Measurements from ENCODE around the gene ADISSP. TPM values are rescaled to one million over a fixed set of nuclear protein-coding genes. Genes with fewer than 3 reads are reported as not detected.
A peak's percentile ranks its signal among the peaks of the same experiment; 100 is the strongest.

Gene ADISSP
- total and polyA plus RNA-seq, 12 donors, result 7.7 to 21.0 (median 11.3) TPM

DNA sequence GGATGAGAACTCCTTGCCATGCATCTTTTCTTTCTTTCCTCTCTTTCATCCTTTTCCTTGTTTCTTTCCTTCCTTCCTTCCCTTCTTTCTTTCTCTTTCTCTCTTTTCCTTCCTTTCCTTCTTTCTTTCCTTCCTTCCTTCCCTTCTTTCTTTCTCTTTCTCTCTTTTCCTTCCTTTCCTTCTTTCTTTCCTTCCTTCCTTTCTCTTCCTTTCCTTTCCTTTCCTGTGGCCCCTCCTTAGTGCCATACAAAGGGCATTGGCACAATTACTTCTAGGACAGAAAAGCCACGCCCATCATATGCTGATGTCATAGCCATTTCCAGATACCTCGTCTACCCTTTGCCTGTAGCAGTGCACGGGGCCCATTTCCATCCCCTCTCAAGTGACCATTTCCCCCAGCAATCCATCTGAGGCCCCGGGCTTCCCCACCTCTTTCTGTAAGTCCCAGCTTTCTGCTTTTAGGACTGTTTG is 21.2 kb upstream of the ADISSP start:
- 54 to 62% methylated on average over 4 of the region's 4 CpGs for WGBS, 2 donors
- Histone ChIP-seq H3K9me3 (no peaks in the 10 kb centered on the region), H3K27me3 (no peaks in the 10 kb centered on the region), H3K4me3 (no peak overlapping the region), H3K36me3 (peaks cover 0 to 11% (median 0%) of the 10 kb centered on the region in 9 donors), H3K27ac (no peak overlapping the region), H3K4me1 (peaks cover 17 to 36% (median 28%) of the 10 kb centered on the region in 9 donors)
- TF ChIP-seq, protein P1, sequence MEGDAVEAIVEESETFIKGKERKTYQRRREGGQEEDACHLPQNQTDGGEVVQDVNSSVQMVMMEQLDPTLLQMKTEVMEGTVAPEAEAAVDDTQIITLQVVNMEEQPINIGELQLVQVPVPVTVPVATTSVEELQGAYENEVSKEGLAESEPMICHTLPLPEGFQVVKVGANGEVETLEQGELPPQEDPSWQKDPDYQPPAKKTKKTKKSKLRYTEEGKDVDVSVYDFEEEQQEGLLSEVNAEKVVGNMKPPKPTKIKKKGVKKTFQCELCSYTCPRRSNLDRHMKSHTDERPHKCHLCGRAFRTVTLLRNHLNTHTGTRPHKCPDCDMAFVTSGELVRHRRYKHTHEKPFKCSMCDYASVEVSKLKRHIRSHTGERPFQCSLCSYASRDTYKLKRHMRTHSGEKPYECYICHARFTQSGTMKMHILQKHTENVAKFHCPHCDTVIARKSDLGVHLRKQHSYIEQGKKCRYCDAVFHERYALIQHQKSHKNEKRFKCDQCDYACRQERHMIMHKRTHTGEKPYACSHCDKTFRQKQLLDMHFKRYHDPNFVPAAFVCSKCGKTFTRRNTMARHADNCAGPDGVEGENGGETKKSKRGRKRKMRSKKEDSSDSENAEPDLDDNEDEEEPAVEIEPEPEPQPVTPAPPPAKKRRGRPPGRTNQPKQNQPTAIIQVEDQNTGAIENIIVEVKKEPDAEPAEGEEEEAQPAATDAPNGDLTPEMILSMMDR (IDR thresholded peaks at IDR 0.05), result no peak
- intact Hi-C loops (cut with DNase I), result loop anchor here in 4 of 10 donors (5.0 to 10.0 kb wide), 3 partner anchors 34 to 296 kb away; partner anchors contain the start of gene AP5S1 (in 2 of the 4)
- no peak for DNase-seq
- ATAC-seq, result no peak

DNA sequence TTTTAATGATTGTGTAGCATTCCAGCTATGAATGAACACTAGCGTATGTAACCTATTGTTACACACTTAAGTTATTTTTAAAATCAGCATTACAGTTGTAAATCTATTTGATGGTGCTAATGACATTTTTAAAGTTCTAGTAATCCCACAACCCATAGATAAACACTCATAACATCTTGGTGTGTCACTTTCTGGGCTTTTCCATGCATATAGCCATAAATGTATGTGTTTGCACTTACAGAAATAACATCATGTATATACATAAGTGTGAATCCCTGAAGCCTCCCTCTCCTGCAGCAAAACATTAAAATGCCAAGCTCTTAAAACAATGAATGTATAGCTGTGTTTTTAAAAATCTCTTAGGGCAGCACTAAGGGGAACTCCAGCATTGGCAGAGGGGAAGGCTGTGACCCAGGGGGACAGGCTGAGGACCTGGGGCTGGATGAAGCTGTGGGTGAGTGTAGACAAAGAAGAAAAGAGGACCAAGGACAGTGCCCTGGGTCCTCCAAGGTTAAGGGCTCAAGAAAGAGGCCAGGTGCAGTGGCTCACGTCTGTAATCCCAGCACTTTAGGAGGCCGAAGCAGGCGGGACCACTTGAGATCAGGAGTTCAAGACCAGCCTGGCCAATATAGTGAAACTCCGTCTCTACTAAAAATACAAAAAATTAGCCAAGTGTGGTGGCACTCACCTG is 19.9 kb upstream of the ADISSP start:
- no peak for DNase-seq
- intact Hi-C loops (cut with DNase I), result loop anchor here in 8 of 10 donors (2.0 to 10.0 kb wide), 6 partner anchors 31 to 297 kb away; partner anchors contain the start of gene AP5S1 (in 5 of the 8)
- TF ChIP-seq, protein P1 (IDR thresholded peaks at IDR 0.05), result no peak
- H3K27me3 ChIP-seq, result no peaks in the 10 kb centered on the region
- ATAC-seq, result no peak
- H3K4me1 ChIP-seq, result peaks cover 17 to 43% (median 33%) of the 10 kb centered on the region in 9 donors
- H3K9me3 ChIP-seq, result no peaks in the 10 kb centered on the region
- H3K4me3 ChIP-seq, result peak overlapping the region in 8 of 10 donors; percentile 13 to 50 (median 46)
- H3K36me3 ChIP-seq, result peaks cover 0 to 14% (median 0%) of the 10 kb centered on the region in 9 donors
- 79 to 82% methylated on average over 5 of the region's 5 CpGs for WGBS, 2 donors
- peak overlapping the region in 5 of 10 donors; percentile 18 to 58 (median 40) for H3K27ac ChIP-seq

DNA sequence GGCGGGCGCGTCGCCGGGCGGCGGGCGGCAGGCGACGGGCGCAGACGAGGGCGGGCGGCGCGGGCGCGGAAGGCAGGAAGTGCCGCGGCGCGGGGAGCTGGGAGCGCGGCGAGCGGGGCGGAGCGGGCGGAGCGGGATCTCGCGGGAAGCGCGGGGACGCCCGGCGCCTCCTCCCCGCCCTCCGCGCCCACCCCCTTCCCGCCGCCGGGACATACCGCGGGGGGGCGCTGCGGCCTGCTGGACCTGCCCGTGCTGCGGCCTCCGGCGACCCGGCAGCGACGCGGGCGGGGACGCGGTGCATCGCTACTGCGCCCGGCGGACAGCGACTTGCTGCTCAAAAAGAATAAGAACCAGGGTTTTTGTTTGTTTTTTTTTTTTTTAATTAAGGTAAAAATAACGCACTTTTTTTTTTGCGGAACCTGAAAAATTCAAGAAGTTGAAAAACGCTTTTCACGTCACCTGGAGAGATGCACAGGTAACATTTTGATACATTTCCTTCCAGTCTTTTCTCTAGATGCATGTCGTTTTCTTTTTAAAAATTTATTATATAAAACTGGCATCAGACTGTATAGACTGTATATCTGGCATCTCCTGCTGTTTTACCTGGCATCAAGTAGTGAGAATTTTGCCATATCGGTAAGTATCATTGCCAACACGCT is 19.2 kb upstream of the ADISSP start, which contains the start of gene CENPB:
Gene CENPB, minus strand, starts transcription at position 76 of the 659 bp plus-strand sequence. CDS start 257 bp downstream, outside the sequence.
- ATAC-seq (peak; percentile 91 to 95 (median 92)), DNase-seq (peak; percentile 90 to 94)
- H3K27ac ChIP-seq, result peak within 1 kb of the TSS; percentile 61 to 89 (median 84)
- H3K9me3 ChIP-seq, result no peaks in the 10 kb centered on the region
- no peaks in the 10 kb centered on the region for H3K27me3 ChIP-seq
- TF ChIP-seq, protein P1 (IDR thresholded peaks at IDR 0.05), result peak; percentile 71 to 95 (median 88)
- peaks cover 0 to 16% (median 0%) of the 10 kb centered on the region in 9 donors for H3K36me3 ChIP-seq
- WGBS, 2 donors, result 5 to 6% methylated on average over 40 to 58 of the region's 70 CpGs
- peaks cover 17 to 43% (median 33%) of the 10 kb centered on the region in 9 donors for H3K4me1 ChIP-seq
- intact Hi-C loops (cut with DNase I), result loop anchor here in 9 of 10 donors (1.0 to 10.0 kb wide), 8 partner anchors 32 to 298 kb away; partner anchors contain the start of gene AP5S1 (in 7 of the 9)
- H3K4me3 ChIP-seq, result peak within 1 kb of the TSS; percentile 47 to 90 (median 70)

DNA sequence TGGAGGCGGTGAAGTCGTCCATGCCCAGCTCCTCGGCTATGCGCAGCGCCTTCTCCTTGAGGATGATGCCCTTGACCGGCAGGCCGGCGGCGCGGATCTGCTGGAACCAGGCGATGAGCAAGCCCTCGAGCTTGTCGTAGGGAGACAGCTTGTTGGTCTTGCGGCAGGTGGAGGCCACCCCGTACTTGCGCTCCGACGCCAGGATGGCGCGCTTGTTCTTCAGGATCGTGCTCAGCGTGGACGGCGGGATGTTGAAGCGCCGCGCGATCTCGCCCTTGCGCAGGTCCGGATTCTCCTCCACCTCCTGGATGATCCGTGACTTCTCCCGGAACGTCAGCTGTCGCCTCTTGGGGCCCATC is 18.6 kb upstream of the ADISSP start:
- H3K4me1 ChIP-seq, result peaks cover 21 to 48% (median 35%) of the 10 kb centered on the region in 9 donors
- H3K9me3 ChIP-seq, result no peaks in the 10 kb centered on the region
- ATAC-seq, result peak in 4 of 8 donors; percentile 1 to 19 (median 3)
- peaks cover 0 to 16% (median 0%) of the 10 kb centered on the region in 9 donors for H3K36me3 ChIP-seq
- peak overlapping the region; percentile 47 to 90 (median 70) for H3K4me3 ChIP-seq
- H3K27ac ChIP-seq, result peak overlapping the region; percentile 61 to 89 (median 84)
- peak; percentile 50 to 56 for DNase-seq
- intact Hi-C loops (cut with DNase I), result loop anchor here in 9 of 10 donors (1.0 to 10.0 kb wide), 8 partner anchors 33 to 299 kb away; partner anchors contain the start of gene AP5S1 (in 7 of the 9)
- WGBS, 2 donors, result 0 to 1% methylated on average over 35 of the region's 35 CpGs
- H3K27me3 ChIP-seq, result no peaks in the 10 kb centered on the region
- TF ChIP-seq, protein P1 (IDR thresholded peaks at IDR 0.05), result no peak

Measured in heart right ventricle (tissue), 16 donors.